ENCODE results near the gene DLL4.
A peak's percentile ranks its signal among the peaks of the same experiment; 100 is the strongest.

DLL4 gene

DNA sequence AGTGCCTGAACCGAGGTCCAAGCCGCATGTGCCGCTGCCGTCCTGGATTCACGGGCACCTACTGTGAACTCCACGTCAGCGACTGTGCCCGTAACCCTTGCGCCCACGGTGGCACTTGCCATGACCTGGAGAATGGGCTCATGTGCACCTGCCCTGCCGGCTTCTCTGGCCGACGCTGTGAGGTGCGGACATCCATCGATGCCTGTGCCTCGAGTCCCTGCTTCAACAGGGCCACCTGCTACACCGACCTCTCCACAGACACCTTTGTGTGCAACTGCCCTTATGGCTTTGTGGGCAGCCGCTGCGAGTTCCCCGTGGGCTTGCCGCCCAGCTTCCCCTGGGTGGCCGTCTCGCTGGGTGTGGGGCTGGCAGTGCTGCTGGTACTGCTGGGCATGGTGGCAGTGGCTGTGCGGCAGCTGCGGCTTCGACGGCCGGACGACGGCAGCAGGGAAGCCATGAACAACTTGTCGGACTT is 7.1 kb downstream of the DLL4 start:
- Histone ChIP-seq H3K9me3 (ENCODE audit: control insufficient read depth, low read length) (no peaks in the 10 kb centered on the region), H3K4me3 (ENCODE audit: insufficient read depth, low read depth, low read length) (no peak overlapping the region), H3K27ac (ENCODE audit: insufficient read depth, low read depth, low read length, poor library complexity, severe bottlenecking) (no peak overlapping the region), H3K27me3 (ENCODE audit: control insufficient read depth, insufficient read depth, low read length, poor library complexity, severe bottlenecking) (peaks cover 48% of the 10 kb centered on the region), H3K4me1 (ENCODE audit: control insufficient read depth, insufficient read depth, low read length) (peaks cover 18% of the 10 kb centered on the region), H3K36me3 (ENCODE audit: control insufficient read depth, insufficient read depth, low read length) (no peaks in the 10 kb centered on the region)
- 95 to 96% methylated on average over 31 of the region's 31 CpGs for WGBS, 2 experiments

DNA sequence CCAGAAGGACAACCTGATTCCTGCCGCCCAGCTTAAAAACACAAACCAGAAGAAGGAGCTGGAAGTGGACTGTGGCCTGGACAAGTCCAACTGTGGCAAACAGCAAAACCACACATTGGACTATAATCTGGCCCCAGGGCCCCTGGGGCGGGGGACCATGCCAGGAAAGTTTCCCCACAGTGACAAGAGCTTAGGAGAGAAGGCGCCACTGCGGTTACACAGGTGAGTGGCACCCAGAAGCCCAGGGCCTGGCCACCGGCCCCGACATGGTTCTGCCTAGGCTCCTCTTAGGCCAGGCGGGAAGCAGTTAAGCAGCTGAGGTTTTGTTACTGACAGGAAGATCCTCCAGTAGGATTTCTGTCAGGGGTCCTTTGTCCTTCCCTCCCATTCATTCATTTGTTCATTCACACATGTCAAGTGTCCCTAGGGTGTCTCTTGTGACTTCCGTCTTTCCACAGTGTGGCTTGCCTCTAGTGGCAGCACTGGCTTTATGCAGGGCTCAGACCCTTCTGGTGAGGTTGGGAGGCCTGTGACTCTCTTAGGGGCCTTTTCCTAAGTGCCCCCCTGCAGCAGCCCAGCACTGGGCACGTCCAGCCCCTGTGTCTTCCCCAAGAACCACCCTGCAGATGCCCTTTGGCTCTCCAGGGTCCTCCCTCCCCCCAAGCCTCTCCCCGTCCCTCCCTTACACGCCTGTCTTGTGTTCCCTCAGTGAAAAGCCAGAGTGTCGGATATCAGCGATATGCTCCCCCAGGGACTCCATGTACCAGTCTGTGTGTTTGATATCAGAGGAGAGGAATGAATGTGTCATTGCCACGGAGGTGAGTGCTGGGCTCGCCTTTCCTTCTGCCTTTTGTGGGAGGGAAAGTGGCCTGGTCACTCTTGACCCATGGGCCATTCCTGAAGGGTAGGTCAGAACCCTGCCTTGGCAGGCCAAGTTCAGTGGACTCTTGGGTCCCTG is 7.8 kb downstream of the DLL4 start:
- no peak overlapping the region for H3K4me3 ChIP-seq (ENCODE audit: insufficient read depth, low read depth, low read length)
- H3K36me3 ChIP-seq (ENCODE audit: control insufficient read depth, insufficient read depth, low read length): no peaks in the 10 kb centered on the region
- no peaks in the 10 kb centered on the region for H3K9me3 ChIP-seq (ENCODE audit: control insufficient read depth, low read length)
- no peak overlapping the region for H3K27ac ChIP-seq (ENCODE audit: insufficient read depth, low read depth, low read length, poor library complexity, severe bottlenecking)
- H3K4me1 ChIP-seq (ENCODE audit: control insufficient read depth, insufficient read depth, low read length): peaks cover 18% of the 10 kb centered on the region
- peaks cover 46% of the 10 kb centered on the region for H3K27me3 ChIP-seq (ENCODE audit: control insufficient read depth, insufficient read depth, low read length, poor library complexity, severe bottlenecking)
- 78 to 83% methylated on average over 15 of the region's 15 CpGs for WGBS, 2 experiments

DNA sequence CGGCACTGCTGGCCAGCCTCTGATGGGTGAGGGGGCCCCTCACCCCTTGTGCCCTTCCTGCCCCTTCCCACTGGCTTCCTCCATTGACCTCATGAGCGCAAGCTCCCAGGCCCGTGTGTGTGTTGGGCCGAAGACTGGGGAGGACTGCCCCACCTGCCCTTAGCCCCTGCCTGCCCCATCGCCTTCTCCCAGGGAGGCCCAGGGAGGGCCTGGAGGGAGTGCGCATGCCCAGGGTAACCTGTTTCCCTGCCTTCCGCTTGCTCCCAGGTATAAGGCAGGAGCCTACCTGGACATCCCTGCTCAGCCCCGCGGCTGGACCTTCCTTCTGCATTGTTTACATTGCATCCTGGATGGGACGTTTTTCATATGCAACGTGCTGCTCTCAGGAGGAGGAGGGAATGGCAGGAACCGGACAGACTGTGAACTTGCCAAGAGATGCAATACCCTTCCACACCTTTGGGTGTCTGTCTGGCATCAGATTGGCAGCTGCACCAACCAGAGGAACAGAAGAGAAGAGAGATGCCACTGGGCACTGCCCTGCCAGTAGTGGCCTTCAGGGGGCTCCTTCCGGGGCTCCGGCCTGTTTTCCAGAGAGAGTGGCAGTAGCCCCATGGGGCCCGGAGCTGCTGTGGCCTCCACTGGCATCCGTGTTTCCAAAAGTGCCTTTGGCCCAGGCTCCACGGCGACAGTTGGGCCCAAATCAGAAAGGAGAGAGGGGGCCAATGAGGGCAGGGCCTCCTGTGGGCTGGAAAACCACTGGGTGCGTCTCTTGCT is 8.8 kb downstream of the DLL4 start:
- no peak overlapping the region for H3K4me3 ChIP-seq (ENCODE audit: insufficient read depth, low read depth, low read length)
- H3K27me3 ChIP-seq (ENCODE audit: control insufficient read depth, insufficient read depth, low read length, poor library complexity, severe bottlenecking): peaks cover 46% of the 10 kb centered on the region

DNA sequence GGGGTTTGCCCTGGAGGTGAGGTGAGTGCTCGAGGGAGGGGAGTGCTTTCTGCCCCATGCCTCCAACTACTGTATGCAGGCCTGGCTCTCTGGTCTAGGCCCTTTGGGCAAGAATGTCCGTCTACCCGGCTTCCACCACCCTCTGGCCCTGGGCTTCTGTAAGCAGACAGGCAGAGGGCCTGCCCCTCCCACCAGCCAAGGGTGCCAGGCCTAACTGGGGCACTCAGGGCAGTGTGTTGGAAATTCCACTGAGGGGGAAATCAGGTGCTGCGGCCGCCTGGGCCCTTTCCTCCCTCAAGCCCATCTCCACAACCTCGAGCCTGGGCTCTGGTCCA is 9.4 kb downstream of the DLL4 start:
- Histone ChIP-seq H3K4me1 (ENCODE audit: control insufficient read depth, insufficient read depth, low read length) (peaks cover 23% of the 10 kb centered on the region), H3K9me3 (ENCODE audit: control insufficient read depth, low read length) (no peaks in the 10 kb centered on the region), H3K27ac (ENCODE audit: insufficient read depth, low read depth, low read length, poor library complexity, severe bottlenecking) (no peak overlapping the region), H3K36me3 (ENCODE audit: control insufficient read depth, insufficient read depth, low read length) (no peaks in the 10 kb centered on the region), H3K27me3 (ENCODE audit: control insufficient read depth, insufficient read depth, low read length, poor library complexity, severe bottlenecking) (peaks cover 41% of the 10 kb centered on the region), H3K4me3 (ENCODE audit: insufficient read depth, low read depth, low read length) (no peak overlapping the region)
- WGBS, 2 experiments: 92% methylated on average over 6 of the region's 6 CpGs

More for the DNA sequence above, 8.8 kb downstream of the DLL4 start:
- no peaks in the 10 kb centered on the region for H3K9me3 ChIP-seq (ENCODE audit: control insufficient read depth, low read length)
- no peak overlapping the region for H3K27ac ChIP-seq (ENCODE audit: insufficient read depth, low read depth, low read length, poor library complexity, severe bottlenecking)
- WGBS, 2 experiments: 81 to 84% methylated on average over 19 of the region's 19 CpGs
- peaks cover 23% of the 10 kb centered on the region for H3K4me1 ChIP-seq (ENCODE audit: control insufficient read depth, insufficient read depth, low read length)
- H3K36me3 ChIP-seq (ENCODE audit: control insufficient read depth, insufficient read depth, low read length): no peaks in the 10 kb centered on the region

DNA sequence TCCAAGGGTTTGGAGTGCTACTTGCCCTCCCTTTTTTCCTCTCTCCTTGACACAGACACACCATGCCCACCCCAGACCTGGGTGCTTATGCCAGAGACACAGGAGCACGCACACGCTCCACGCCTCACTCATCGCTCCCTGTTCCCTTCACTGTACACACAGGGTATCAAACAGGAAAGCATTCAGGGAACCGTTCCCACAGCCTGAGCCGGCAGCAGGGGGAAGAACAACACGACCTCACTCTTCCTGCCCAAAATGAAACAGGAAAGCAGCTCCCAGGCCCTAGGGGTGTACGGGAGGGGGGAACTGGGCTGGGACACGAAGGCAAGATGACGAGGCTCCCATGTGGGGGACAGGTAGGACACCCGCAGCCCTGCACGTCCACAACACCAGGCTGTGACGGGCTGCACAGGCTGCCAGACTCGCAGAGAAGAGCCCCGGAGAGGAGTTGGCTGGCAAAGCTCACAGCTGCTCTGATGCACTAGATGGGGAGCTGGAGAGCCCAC is 11.2 kb downstream of the DLL4 start:
- Histone ChIP-seq H3K4me3 (ENCODE audit: insufficient read depth, low read depth, low read length) (no peak overlapping the region), H3K4me1 (ENCODE audit: control insufficient read depth, insufficient read depth, low read length) (peaks cover 23% of the 10 kb centered on the region), H3K36me3 (ENCODE audit: control insufficient read depth, insufficient read depth, low read length) (no peaks in the 10 kb centered on the region), H3K27me3 (ENCODE audit: control insufficient read depth, insufficient read depth, low read length, poor library complexity, severe bottlenecking) (peaks cover 31% of the 10 kb centered on the region), H3K27ac (ENCODE audit: insufficient read depth, low read depth, low read length, poor library complexity, severe bottlenecking) (no peak overlapping the region), H3K9me3 (ENCODE audit: control insufficient read depth, low read length) (no peaks in the 10 kb centered on the region)
- WGBS, 2 experiments: 84 to 85% methylated on average over 15 of the region's 15 CpGs

DNA sequence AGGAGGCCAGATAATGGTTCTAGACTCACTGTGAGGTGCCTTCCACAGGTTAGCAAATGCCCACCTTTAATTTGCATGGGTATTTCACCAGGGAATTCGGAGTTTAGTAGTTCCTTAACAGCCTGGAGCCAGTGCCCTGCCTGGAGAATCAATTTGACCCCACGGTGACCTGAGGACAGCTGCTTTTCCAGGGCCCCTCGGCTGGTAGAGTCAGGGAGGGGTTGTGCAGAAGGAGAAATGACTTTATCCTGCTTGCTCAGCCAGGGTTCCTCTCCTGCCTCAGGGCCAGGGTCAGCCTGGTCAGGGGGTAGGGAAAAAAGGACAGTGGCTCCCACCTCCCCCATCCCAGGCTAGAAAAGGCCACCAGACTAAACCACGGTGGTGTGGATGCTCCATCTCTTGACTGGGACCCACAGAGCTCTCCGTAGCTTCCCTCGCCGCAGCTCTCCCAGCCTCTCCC is 12.0 kb downstream of the DLL4 start:
- Histone ChIP-seq H3K9me3 (ENCODE audit: control insufficient read depth, low read length) (no peaks in the 10 kb centered on the region), H3K27ac (ENCODE audit: insufficient read depth, low read depth, low read length, poor library complexity, severe bottlenecking) (no peak overlapping the region), H3K36me3 (ENCODE audit: control insufficient read depth, insufficient read depth, low read length) (no peaks in the 10 kb centered on the region), H3K4me3 (ENCODE audit: insufficient read depth, low read depth, low read length) (peak overlapping the region; percentile 29), H3K4me1 (ENCODE audit: control insufficient read depth, insufficient read depth, low read length) (peaks cover 23% of the 10 kb centered on the region), H3K27me3 (ENCODE audit: control insufficient read depth, insufficient read depth, low read length, poor library complexity, severe bottlenecking) (peaks cover 28% of the 10 kb centered on the region)
- 23 to 29% methylated on average over 7 of the region's 7 CpGs for WGBS, 2 experiments

DNA sequence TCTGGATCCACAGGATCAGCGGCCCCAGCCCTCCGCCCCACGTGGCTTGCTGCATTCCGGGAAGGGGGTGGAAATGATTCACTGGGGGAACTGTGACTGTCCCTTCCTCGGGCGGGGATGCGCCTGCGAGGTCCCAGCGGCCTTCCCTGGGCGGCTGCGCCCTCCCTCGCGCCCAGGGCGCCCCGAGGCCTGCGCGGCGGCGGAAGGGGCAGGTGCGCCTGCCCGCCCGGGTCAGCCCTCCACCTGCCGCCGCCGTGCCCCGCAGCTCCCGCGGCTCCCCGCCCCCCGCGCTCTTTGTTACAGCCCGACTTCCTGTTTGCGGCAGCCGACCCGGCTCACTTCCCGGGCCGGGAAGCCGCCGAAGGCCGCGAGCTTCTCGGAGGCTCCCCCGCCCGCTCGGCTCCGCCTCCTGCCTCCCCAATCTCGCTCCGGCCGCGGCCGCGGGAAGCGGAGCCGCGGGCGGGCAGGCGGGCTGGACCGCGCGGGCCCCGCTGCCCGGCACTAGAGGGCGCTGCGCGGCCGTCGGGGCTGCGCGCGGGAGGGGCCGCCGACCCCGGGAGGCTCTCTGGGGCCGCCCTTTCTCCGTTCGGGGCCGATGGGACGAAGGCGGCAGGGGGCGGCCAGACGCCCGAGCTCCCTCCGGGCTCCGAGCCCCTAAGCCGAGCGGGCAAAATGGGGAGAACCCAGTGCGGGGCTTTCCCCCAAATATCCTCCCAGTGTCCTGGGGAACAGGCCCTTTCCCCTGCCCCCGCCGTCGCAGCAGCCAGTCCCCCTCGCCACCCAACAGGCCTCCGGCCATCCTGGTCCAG is 12.6 kb downstream of the DLL4 start:
- no peaks in the 10 kb centered on the region for H3K36me3 ChIP-seq (ENCODE audit: control insufficient read depth, insufficient read depth, low read length)
- peak overlapping the region; percentile 29 for H3K4me3 ChIP-seq (ENCODE audit: insufficient read depth, low read depth, low read length)
- no peak overlapping the region for H3K27ac ChIP-seq (ENCODE audit: insufficient read depth, low read depth, low read length, poor library complexity, severe bottlenecking)
- H3K9me3 ChIP-seq (ENCODE audit: control insufficient read depth, low read length): no peaks in the 10 kb centered on the region
- H3K27me3 ChIP-seq (ENCODE audit: control insufficient read depth, insufficient read depth, low read length, poor library complexity, severe bottlenecking): peaks cover 28% of the 10 kb centered on the region
- 2% methylated on average over 92 of the region's 92 CpGs for WGBS, 2 experiments
- peaks cover 21% of the 10 kb centered on the region for H3K4me1 ChIP-seq (ENCODE audit: control insufficient read depth, insufficient read depth, low read length)

DNA sequence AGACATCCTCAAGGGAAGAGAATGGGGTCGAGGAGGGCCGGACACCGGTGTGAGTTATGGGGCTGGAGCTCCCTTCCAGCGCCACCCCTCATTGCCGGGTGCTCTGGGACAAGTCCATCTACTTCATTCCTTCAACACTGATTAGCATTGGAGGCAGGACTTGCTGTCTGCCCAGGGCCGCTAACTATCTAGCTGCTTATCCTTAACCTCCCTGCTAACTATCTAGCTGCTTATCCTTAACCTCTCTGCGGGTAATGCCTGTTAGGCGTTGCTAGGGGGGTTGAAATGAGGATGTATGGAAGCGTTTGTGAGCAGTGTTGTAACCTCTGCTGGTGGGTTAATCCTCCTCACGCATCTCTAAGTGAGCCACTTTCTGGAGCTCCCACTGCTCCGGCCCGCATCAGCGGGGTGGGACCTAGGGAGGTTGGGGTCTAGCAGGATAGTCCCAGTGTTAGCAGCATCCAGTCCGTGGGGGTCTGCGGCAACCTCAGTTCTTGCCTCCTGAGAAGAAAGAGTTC is 13.3 kb downstream of the DLL4 start:
- Histone ChIP-seq H3K27ac (ENCODE audit: insufficient read depth, low read depth, low read length, poor library complexity, severe bottlenecking) (no peak overlapping the region), H3K4me3 (ENCODE audit: insufficient read depth, low read depth, low read length) (peak overlapping the region; percentile 29), H3K9me3 (ENCODE audit: control insufficient read depth, low read length) (no peaks in the 10 kb centered on the region), H3K27me3 (ENCODE audit: control insufficient read depth, insufficient read depth, low read length, poor library complexity, severe bottlenecking) (peaks cover 28% of the 10 kb centered on the region), H3K4me1 (ENCODE audit: control insufficient read depth, insufficient read depth, low read length) (peaks cover 17% of the 10 kb centered on the region), H3K36me3 (ENCODE audit: control insufficient read depth, insufficient read depth, low read length) (no peaks in the 10 kb centered on the region)
- 60 to 62% methylated on average over 15 of the region's 15 CpGs for WGBS, 2 experiments

DNA sequence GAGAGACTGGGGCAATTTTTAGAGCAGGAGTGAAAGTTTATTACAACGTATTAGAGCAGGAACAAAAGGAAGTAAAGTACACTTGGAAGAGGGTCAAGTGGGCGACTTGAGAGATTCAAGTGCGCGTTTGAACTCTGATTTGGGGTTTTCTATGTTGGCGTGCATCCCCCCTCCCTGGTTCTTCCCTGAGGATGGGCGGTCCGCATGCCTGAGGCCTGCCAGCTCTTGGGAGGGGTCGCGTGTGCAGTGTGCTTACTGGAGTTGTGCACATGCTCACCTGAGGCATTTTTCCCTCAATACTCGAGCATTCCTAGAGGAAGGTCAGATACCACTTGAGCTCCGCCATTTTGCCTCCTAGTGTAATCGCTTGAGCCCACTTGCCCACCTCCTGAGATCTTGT is 13.7 kb downstream of the DLL4 start:
- Histone ChIP-seq H3K4me3 (ENCODE audit: insufficient read depth, low read depth, low read length) (no peak overlapping the region), H3K27me3 (ENCODE audit: control insufficient read depth, insufficient read depth, low read length, poor library complexity, severe bottlenecking) (peaks cover 28% of the 10 kb centered on the region), H3K9me3 (ENCODE audit: control insufficient read depth, low read length) (no peaks in the 10 kb centered on the region), H3K4me1 (ENCODE audit: control insufficient read depth, insufficient read depth, low read length) (peaks cover 17% of the 10 kb centered on the region), H3K36me3 (ENCODE audit: control insufficient read depth, insufficient read depth, low read length) (no peaks in the 10 kb centered on the region), H3K27ac (ENCODE audit: insufficient read depth, low read depth, low read length, poor library complexity, severe bottlenecking) (no peak overlapping the region)
- 96% methylated on average over 12 of the region's 12 CpGs for WGBS, 2 experiments

Data from ectodermal cell (in vitro differentiated cells).